HepG2 (cell line): Measurements from ENCODE around the gene ACTRT2. TPM values are rescaled to one million over a fixed set of nuclear protein-coding genes. Genes with fewer than 3 reads are reported as not detected.

Source experiments
- ATAC-seq: fragments of 200-7000 bp; cut with Tn5 transposase; 3 replicates; pipeline ENCODE4 v1.9.1; 2020; ENCODE audit warnings: mild to moderate bottlenecking, moderate library complexity
- BruUV-seq: library from RNA; stranded (reverse); fragments of 400-500 nt; replicated peaks from 2 replicates; lab custom pipeline; 2021; lab: Mats Ljungman, UMichigan
- CTCF ChIA-PET: fragments of 300-600 bp; formaldehyde crosslinking; extraction: SDS; loops from one replicate; lab custom pipeline; 2021; ENCODE audit warnings: low total read pairs, inconsistent platforms, low intra/inter-chr PET ratio; lab: Yijun Ruan, JAX
- POLR2A ChIA-PET: fragments of 350-600 bp; sonication (Branson Sonifier 250); formaldehyde crosslinking; loops from one replicate; lab custom pipeline; 2020; ENCODE audit warnings: antibody characterized with exemption, inconsistent platforms; lab: Yijun Ruan, JAX
- DNase-seq: peaks from one replicate; pipeline ENCODE4 v3.0.0-alpha.2; 2015; ENCODE audit warnings: low spot score
- FAIRE-seq: peaks from 3 replicates; lab custom pipeline; 2011; peaks lifted over from hg19 to GRCh38; lab: Jason Lieb, UNC
- H2AFZ ChIP-seq: one replicate; pipeline ENCODE4 v1.6.1; 2011; ENCODE audit warnings: low read length, inconsistent platforms
- H3K27ac ChIP-seq: fragments of 300-600 bp; 3 replicates; pipeline ENCODE4 v1.8.0; 2011; ENCODE audit warnings: mixed run types, mild to moderate bottlenecking, mixed read lengths, low read length, inconsistent platforms; ENCODE audit not compliant: insufficient read depth; ENCODE audit errors: extremely low read length
- H3K27me3 ChIP-seq, 2 experiments: fragments of 200-600 bp in 1 of 2; 2 replicates in 1 of 2; 3 replicates in 1 of 2; pipeline versions ENCODE4 v1.6.0 to v1.8.0; 2011; ENCODE audit warnings: low read length in 2 of 2, mild to moderate bottlenecking in 2 of 2, moderate library complexity in 2 of 2, inconsistent platforms in 1 of 2; ENCODE audit not compliant: insufficient read depth in 2 of 2, control insufficient read depth in 1 of 2
- H3K36me3 ChIP-seq, 2 experiments: fragments of 200-600 bp in 1 of 2; replicated peaks in 1 of 2; 2 replicates in 1 of 2; 3 replicates in 1 of 2; pipeline versions ENCODE4 v1.5.1 to v1.8.0; 2011; ENCODE audit warnings: low read length in 2 of 2, inconsistent platforms in 1 of 2; ENCODE audit not compliant: insufficient read depth in 2 of 2, control insufficient read depth in 1 of 2
- H3K4me1 ChIP-seq: 2 replicates; pipeline ENCODE4 v1.5.1; 2012; ENCODE audit warnings: low read length, inconsistent platforms; ENCODE audit not compliant: insufficient read depth
- H3K4me2 ChIP-seq: 2 replicates; pipeline ENCODE4 v1.6.0; 2011; ENCODE audit warnings: low read depth, low read length, inconsistent platforms
- H3K4me3 ChIP-seq, 3 experiments: fragments of 200-600 bp in 1 of 3; sonication (generic), shearing (Covaris generic) in 1 of 3; replicated peaks in 1 of 3; 2 replicates each; pipeline ENCODE4 v1.5.1; 2011 to 2016; ENCODE audit warnings: low read length in 3 of 3, inconsistent platforms in 2 of 3, low read depth in 2 of 3, mild to moderate bottlenecking in 2 of 3, control low read depth in 1 of 3, mixed read lengths in 1 of 3; ENCODE audit not compliant: insufficient read depth in 1 of 3
- H3K79me2 ChIP-seq: one replicate; pipeline ENCODE4 v1.6.1; 2011; ENCODE audit warnings: low read length, inconsistent platforms; ENCODE audit not compliant: insufficient read depth
- H3K9ac ChIP-seq: 2 replicates; pipeline ENCODE4 v1.6.0; 2011; ENCODE audit warnings: mild to moderate bottlenecking, low read depth, low read length, inconsistent platforms; ENCODE audit not compliant: insufficient read depth
- H3K9me3 ChIP-seq: 2 replicates; pipeline ENCODE4 v1.5.1; 2012; ENCODE audit warnings: mild to moderate bottlenecking, low read length
- H4K20me1 ChIP-seq: 2 replicates; pipeline ENCODE4 v1.6.0; 2011; ENCODE audit warnings: inconsistent platforms, mild to moderate bottlenecking, low read length, moderate library complexity; ENCODE audit not compliant: insufficient read depth
- CBX1 ChIP-seq: IDR thresholded peaks from one replicate; pipeline ENCODE4 v1.6.1; 2016; ENCODE audit warnings: antibody characterized with exemption, low read depth
- CHD2 ChIP-seq: IDR thresholded peaks from 2 replicates; pipeline ENCODE4 v1.6.1; 2011; ENCODE audit warnings: low read depth, low read length, improper control_type of control experiment
- ELF1 ChIP-seq: sonication (generic); formaldehyde crosslinking; IDR thresholded peaks from 2 replicates; pipeline ENCODE4 v1.4.0; 2020; ENCODE audit warnings: missing genetic modification reagents
- HDAC6 ChIP-seq: fragments of 200-600 bp; sonication (generic); IDR thresholded peaks from 2 replicates; pipeline ENCODE4 v1.7.0; 2017; ENCODE audit warnings: mild to moderate bottlenecking, antibody characterized with exemption, low read length, low read depth
- MYNN ChIP-seq: sonication (generic); formaldehyde crosslinking; IDR thresholded peaks from 2 replicates; pipeline ENCODE4 v1.4.0; 2020; ENCODE audit warnings: mild to moderate bottlenecking, low read depth, missing genetic modification reagents
- TCF7L2 ChIP-seq: IDR thresholded peaks from 2 replicates; pipeline ENCODE4 v1.6.1; 2011; ENCODE audit warnings: mild to moderate bottlenecking, low read depth, low read length, moderate library complexity
- ZMAT5 ChIP-seq: sonication (generic); formaldehyde crosslinking; IDR thresholded peaks from 2 replicates; pipeline ENCODE4 v1.5.0; 2020; ENCODE audit warnings: mild to moderate bottlenecking, low read depth, missing genetic modification reagents, borderline replicate concordance
- ZNF33A ChIP-seq: sonication (generic); formaldehyde crosslinking; IDR thresholded peaks from 2 replicates; pipeline ENCODE4 v1.5.1; 2020; ENCODE audit warnings: missing genetic modification reagents, mild to moderate bottlenecking, moderate library complexity, borderline replicate concordance
- ZNF430 ChIP-seq: sonication (generic); formaldehyde crosslinking; IDR thresholded peaks from 2 replicates; pipeline ENCODE4 v1.9.0; 2021; ENCODE audit warnings: mild to moderate bottlenecking, missing genetic modification reagents
- ZNF674 ChIP-seq: sonication (generic); formaldehyde crosslinking; IDR thresholded peaks from 2 replicates; pipeline ENCODE4 v1.5.0; 2020; ENCODE audit warnings: low read depth, mild to moderate bottlenecking, missing genetic modification reagents
- ZSCAN29 ChIP-seq: sonication (generic); formaldehyde crosslinking; conservative IDR thresholded peaks from 2 replicates; pipeline ENCODE4 v1.4.0; 2020; ENCODE audit warnings: mild to moderate bottlenecking, missing genetic modification reagents
- WGBS: methylation state at CpG from one replicate; pipeline ENCODE4 v1.1.6; 2017; ENCODE audit warnings: low lambda C conversion rate; 5-methylcytosine and 5-hydroxymethylcytosine counted together
- in situ Hi-C: cut with HindIII; loops from 2 replicates; pipeline ENCODE4 v1.10.0; 2017; ENCODE audit warnings: low pct_unique_long_range_greater_than_20kb; ENCODE audit not compliant: extremely low pct_ligation_motif_present
- intact Hi-C: fragments of 100-400 bp; cut with micrococcal nuclease; formaldehyde crosslinking; loops from one replicate; pipeline ENCODE4 v1.10.0; 2022; ENCODE audit not compliant: unreplicated experiment
- polyA plus RNA-seq, 8 experiments: library from polyadenylated mRNA; depleted of rRNA in 3 of 8; stranded (reverse) in 7 of 8; unstranded in 1 of 8; fragments of >200 nt; fragmentation: Illumina TruSeq in 4 of 8; extraction: Trizol in 4 of 8; gene quantifications; 2 replicates each; pipeline versions ENCODE4 v1.2.1 to v1.2.3, GENCODE V29; 2011 to 2016; ENCODE audit warnings: low read depth in 4 of 8, missing spikeins in 1 of 8, mixed read lengths in 1 of 8; ENCODE audit not compliant: insufficient read depth in 1 of 8
- total RNA-seq, 5 experiments: library from RNA; depleted of rRNA; stranded (reverse); fragments of >200 nt; fragmentation: Illumina TruSeq; extraction: Trizol; gene quantifications; 2 replicates each; pipeline ENCODE4 v1.2.3, GENCODE V29; 2016; ENCODE audit warnings: low read depth in 1 of 5
- TF ChIP-seq, protein P1 (sequence below): sonication (generic); formaldehyde crosslinking; IDR thresholded peaks from 2 replicates; pipeline ENCODE4 v1.4.0; 2020; ENCODE audit warnings: missing genetic modification reagents
- TF ChIP-seq, protein P2 (sequence below): sonication (generic); formaldehyde crosslinking; IDR thresholded peaks from 2 replicates; pipeline ENCODE4 v1.5.1; 2020; ENCODE audit warnings: mild to moderate bottlenecking, missing genetic modification reagents, moderate library complexity

The ACTRT2 gene
- total and polyA plus RNA-seq, 2 of the 13 experiments (the other 11 are each of a cell fraction or from before 2014, with no cell fraction given): not detected

DNA sequence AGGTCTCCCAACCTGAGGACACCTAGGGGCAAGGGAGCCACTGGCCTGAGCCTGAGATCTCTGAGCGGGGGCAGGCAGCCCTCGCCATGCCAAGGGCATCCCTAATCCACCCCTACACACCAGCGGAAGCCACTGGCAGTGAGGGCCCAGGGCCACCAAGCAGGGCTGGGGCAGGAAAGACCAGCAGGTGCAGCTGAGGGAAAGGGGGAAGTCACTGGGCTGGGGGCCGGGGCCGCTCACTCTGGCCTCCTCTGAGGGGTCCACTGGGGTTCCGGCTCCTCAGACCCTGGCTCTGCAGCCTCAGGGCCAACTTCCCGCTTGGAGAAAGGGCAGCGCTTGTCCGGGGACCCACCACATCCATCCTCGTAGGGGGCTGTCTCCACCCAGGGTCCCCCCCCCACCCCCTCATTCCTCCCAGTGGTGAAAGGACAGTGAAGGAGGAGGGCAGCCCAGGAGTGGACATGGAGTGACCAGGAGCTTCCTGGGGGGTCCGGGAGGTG lies 42.5 kb upstream of the ACTRT2 start:
- BruUV-seq: no TSS peak
- Histone ChIP-seq H3K4me1 (no peaks in the 10 kb centered on the region), H2AFZ (no peak overlapping the region), H3K79me2 (no peaks in the 10 kb centered on the region)
- CTCF ChIA-PET: no interaction called here
- POLR2A ChIA-PET: no interaction called here
- TF ChIP-seq CHD2: no peak
- TF ChIP-seq, protein P1, sequence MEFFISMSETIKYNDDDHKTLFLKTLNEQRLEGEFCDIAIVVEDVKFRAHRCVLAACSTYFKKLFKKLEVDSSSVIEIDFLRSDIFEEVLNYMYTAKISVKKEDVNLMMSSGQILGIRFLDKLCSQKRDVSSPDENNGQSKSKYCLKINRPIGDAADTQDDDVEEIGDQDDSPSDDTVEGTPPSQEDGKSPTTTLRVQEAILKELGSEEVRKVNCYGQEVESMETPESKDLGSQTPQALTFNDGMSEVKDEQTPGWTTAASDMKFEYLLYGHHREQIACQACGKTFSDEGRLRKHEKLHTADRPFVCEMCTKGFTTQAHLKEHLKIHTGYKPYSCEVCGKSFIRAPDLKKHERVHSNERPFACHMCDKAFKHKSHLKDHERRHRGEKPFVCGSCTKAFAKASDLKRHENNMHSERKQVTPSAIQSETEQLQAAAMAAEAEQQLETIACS (CRISPR knock-in tag): no peak
- no peak for TF ChIP-seq ZSCAN29 (CRISPR knock-in tag)
- no peak for TF ChIP-seq ELF1 (CRISPR knock-in tag)
- no peak for TF ChIP-seq ZMAT5 (CRISPR knock-in tag)
- TF ChIP-seq, protein P2, sequence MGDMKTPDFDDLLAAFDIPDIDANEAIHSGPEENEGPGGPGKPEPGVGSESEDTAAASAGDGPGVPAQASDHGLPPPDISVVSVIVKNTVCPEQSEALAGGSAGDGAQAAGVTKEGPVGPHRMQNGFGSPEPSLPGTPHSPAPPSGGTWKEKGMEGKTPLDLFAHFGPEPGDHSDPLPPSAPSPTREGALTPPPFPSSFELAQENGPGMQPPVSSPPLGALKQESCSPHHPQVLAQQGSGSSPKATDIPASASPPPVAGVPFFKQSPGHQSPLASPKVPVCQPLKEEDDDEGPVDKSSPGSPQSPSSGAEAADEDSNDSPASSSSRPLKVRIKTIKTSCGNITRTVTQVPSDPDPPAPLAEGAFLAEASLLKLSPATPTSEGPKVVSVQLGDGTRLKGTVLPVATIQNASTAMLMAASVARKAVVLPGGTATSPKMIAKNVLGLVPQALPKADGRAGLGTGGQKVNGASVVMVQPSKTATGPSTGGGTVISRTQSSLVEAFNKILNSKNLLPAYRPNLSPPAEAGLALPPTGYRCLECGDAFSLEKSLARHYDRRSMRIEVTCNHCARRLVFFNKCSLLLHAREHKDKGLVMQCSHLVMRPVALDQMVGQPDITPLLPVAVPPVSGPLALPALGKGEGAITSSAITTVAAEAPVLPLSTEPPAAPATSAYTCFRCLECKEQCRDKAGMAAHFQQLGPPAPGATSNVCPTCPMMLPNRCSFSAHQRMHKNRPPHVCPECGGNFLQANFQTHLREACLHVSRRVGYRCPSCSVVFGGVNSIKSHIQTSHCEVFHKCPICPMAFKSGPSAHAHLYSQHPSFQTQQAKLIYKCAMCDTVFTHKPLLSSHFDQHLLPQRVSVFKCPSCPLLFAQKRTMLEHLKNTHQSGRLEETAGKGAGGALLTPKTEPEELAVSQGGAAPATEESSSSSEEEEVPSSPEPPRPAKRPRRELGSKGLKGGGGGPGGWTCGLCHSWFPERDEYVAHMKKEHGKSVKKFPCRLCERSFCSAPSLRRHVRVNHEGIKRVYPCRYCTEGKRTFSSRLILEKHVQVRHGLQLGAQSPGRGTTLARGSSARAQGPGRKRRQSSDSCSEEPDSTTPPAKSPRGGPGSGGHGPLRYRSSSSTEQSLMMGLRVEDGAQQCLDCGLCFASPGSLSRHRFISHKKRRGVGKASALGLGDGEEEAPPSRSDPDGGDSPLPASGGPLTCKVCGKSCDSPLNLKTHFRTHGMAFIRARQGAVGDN: no peak
- TF ChIP-seq ZNF430 (CRISPR knock-in tag): no peak
- TF ChIP-seq MYNN: no peak
- TF ChIP-seq ZNF674 (CRISPR knock-in tag): no peak
- no peak for TF ChIP-seq ZNF33A (CRISPR knock-in tag)
- no peak for TF ChIP-seq CBX1
- no peak for TF ChIP-seq TCF7L2
- no peak for TF ChIP-seq HDAC6
- TF ChIP-seq, all 625 proteins: peak for 0
- no peaks in the 10 kb centered on the region for H4K20me1 ChIP-seq
- no peak overlapping the region for H3K4me2 ChIP-seq
- DNase-seq (no peak), FAIRE-seq (no peak), ATAC-seq (no peak)
- no peak overlapping the region for H3K27ac ChIP-seq
- peaks cover 12 to 36% of the 10 kb centered on the region in 2 experiments for H3K27me3 ChIP-seq
- H3K9me3 ChIP-seq: no peaks in the 10 kb centered on the region
- 15% methylated on average over 4 of the region's 11 CpGs for WGBS
- no peak overlapping the region for H3K4me3 ChIP-seq
- no peak overlapping the region for H3K9ac ChIP-seq
- in situ Hi-C loops (no loop called here), intact Hi-C loops (no loop called here)
- no peaks in the 10 kb centered on the region for H3K36me3 ChIP-seq
